ENCODE measurements around the gene SPO11.
"Not testable (repeated sequence)": the region's sequence is repeated elsewhere in the genome, so short reads cannot be mapped to it uniquely, and the experiment has no call there.

The SPO11 gene

GRCh38 chr20:57326667-57327455 is 2.7 kb upstream of the SPO11 start:
- DNase-seq (ENCODE audit: low read depth, low spot score) = peak; percentile 52
- no peak overlapping the region for H3K4me3 ChIP-seq (ENCODE audit: low read length)

- no peak overlapping the region for H3K4me3 ChIP-seq (ENCODE audit: low read length)
- DNase-seq (ENCODE audit: low read depth, low spot score) = no peak
Observed at GRCh38 chr20:57327820-57328219, 1.8 kb upstream of the SPO11 start.

GRCh38 chr20:57330998-57331397 is 1.4 kb downstream of the SPO11 start:
- no peak overlapping the region for H3K4me3 ChIP-seq (ENCODE audit: low read length)
- DNase-seq (ENCODE audit: low read depth, low spot score) = no peak

- H3K4me3 ChIP-seq (ENCODE audit: low read length) = no peak overlapping the region
- DNase-seq (ENCODE audit: low read depth, low spot score) = no peak
Observed at GRCh38 chr20:57332105-57333089, 2.8 kb downstream of the SPO11 start.

- no peak for DNase-seq (ENCODE audit: low read depth, low spot score)
- H3K4me3 ChIP-seq (ENCODE audit: low read length) = no peak overlapping the region
Observed at GRCh38 chr20:57335392-57335791, 5.8 kb downstream of the SPO11 start.

- H3K4me3 ChIP-seq (ENCODE audit: low read length) = no peak overlapping the region
- no peak for DNase-seq (ENCODE audit: low read depth, low spot score)
Observed at GRCh38 chr20:57341663-57342062, 12.1 kb downstream of the SPO11 start.

GRCh38 chr20:57342829-57343228 is 13.2 kb downstream of the SPO11 start:
- DNase-seq (ENCODE audit: low read depth, low spot score) = no peak
- H3K4me3 ChIP-seq (ENCODE audit: low read length) = no peak overlapping the region

- H3K4me3 ChIP-seq (ENCODE audit: low read length) = no peak overlapping the region
Observed at GRCh38 chr20:57346477-57346876, 16.9 kb downstream of the SPO11 start.

GRCh38 chr20:57347393-57347792 is 17.8 kb downstream of the SPO11 start:
- DNase-seq (ENCODE audit: low read depth, low spot score) = no peak
- H3K4me3 ChIP-seq (ENCODE audit: low read length) = no peak overlapping the region

More at GRCh38 chr20:57346477-57346876, 16.9 kb downstream of the SPO11 start:
- DNase-seq (ENCODE audit: low read depth, low spot score) = peak; percentile 66

GRCh38 chr20:57348200-57348921 is 18.8 kb downstream of the SPO11 start:
- not testable (repeated sequence) for H3K4me3 ChIP-seq (ENCODE audit: low read length); DNase-seq (ENCODE audit: low read depth, low spot score)

- peak; percentile 92 for DNase-seq (ENCODE audit: low read depth, low spot score)
Observed at GRCh38 chr20:57348922-57349574, 19.4 kb downstream of the SPO11 start.

GRCh38 chr20:57350081-57350710 is 20.6 kb downstream of the SPO11 start:
- peak overlapping the region; percentile 29; the same call in 1 of the 2 replicates for H3K4me3 ChIP-seq (ENCODE audit: low read length)
- DNase-seq (ENCODE audit: low read depth, low spot score) = no peak

More at GRCh38 chr20:57348922-57349574, 19.4 kb downstream of the SPO11 start:
- peak overlapping the region; percentile 29 for H3K4me3 ChIP-seq (ENCODE audit: low read length)

- H3K4me3 ChIP-seq (ENCODE audit: low read length) = peak overlapping the region; percentile 98
- not testable (repeated sequence) for DNase-seq (ENCODE audit: low read depth, low spot score)
Observed at GRCh38 chr20:57350726-57351041, 21.1 kb downstream of the SPO11 start.

- DNase-seq (ENCODE audit: low read depth, low spot score) = peak; percentile 92
- H3K4me3 ChIP-seq (ENCODE audit: low read length) = peak within 1 kb of the TSS; percentile 98
Observed at GRCh38 chr20:57351042-57351783, 21.6 kb downstream of the SPO11 start, which contains the start of gene RAE1. TSS of gene RAE1 (plus strand) at chr20:57351255. CDS start at chr20:57354039, 2,784 bp downstream.

GRCh38 chr20:57352305-57352704 is 22.7 kb downstream of the SPO11 start:
- H3K4me3 ChIP-seq (ENCODE audit: low read length) = peak overlapping the region; percentile 98
- DNase-seq (ENCODE audit: low read depth, low spot score) = no peak

- DNase-seq (ENCODE audit: low read depth, low spot score) = no peak
- no peak overlapping the region for H3K4me3 ChIP-seq (ENCODE audit: low read length)
Observed at GRCh38 chr20:57353351-57353750, 23.7 kb downstream of the SPO11 start.

- DNase-seq (ENCODE audit: low read depth, low spot score) = no peak
- no peak overlapping the region for H3K4me3 ChIP-seq (ENCODE audit: low read length)
Observed at GRCh38 chr20:57361517-57361916, 31.9 kb downstream of the SPO11 start.

GRCh38 chr20:57364451-57364850 is 34.8 kb downstream of the SPO11 start:
- DNase-seq (ENCODE audit: low read depth, low spot score) = no peak

More at GRCh38 chr20:57364451-57364850, 34.8 kb downstream of the SPO11 start:
- no peak overlapping the region for H3K4me3 ChIP-seq (ENCODE audit: low read length)
